H1 (cell line): Measurements from ENCODE around the gene PLA2G4E. TPM values are rescaled to one million over a fixed set of nuclear protein-coding genes. Genes with fewer than 3 reads are reported as not detected.

Source experiments
- CTCF ChIA-PET: fragments of 300-600 bp; sonication (Branson Sonifier 250); formaldehyde crosslinking; loops from one replicate; lab custom pipeline; 2021; ENCODE audit not compliant: partially characterized antibody; lab: Charles Lee
- POLR2A ChIA-PET: fragments of 300-600 bp; sonication (Branson Sonifier 250); formaldehyde crosslinking; loops from one replicate; lab custom pipeline; 2021; ENCODE audit warnings: inconsistent platforms; ENCODE audit not compliant: partially characterized antibody; lab: Charles Lee
- DNase-seq, 2 experiments: peaks; one replicate each; pipeline versions ENCODE4 v3.0.0 to v3.0.0-alpha.2; 2010 to 2022; ENCODE audit warnings: low spot score in 2 of 2, low read depth in 1 of 2, mixed read lengths in 1 of 2
- FAIRE-seq: peaks from 2 replicates; lab custom pipeline; 2011; peaks lifted over from hg19 to GRCh38; lab: Jason Lieb, UNC
- H2AFZ ChIP-seq: 2 replicates; pipeline ENCODE4 v1.8.1; 2012; ENCODE audit warnings: low read length, inconsistent platforms
- H2AK5ac ChIP-seq: 2 replicates; pipeline ENCODE4 v1.6.1; 2013; ENCODE audit warnings: low read depth, low read length
- H2BK120ac ChIP-seq: replicated peaks from 2 replicates; pipeline ENCODE3; 2013; ENCODE audit warnings: low read depth, low read length, inconsistent platforms
- H2BK12ac ChIP-seq: 2 replicates; pipeline ENCODE4 v1.6.1; 2013; ENCODE audit warnings: low read depth, low read length
- H2BK15ac ChIP-seq: 2 replicates; pipeline ENCODE4 v1.6.1; 2013; ENCODE audit warnings: low read length
- H2BK20ac ChIP-seq: 2 replicates; pipeline ENCODE4 v1.6.1; 2013; ENCODE audit warnings: low read length
- H2BK5ac ChIP-seq: 2 replicates; pipeline ENCODE4 v1.6.1; 2013; ENCODE audit warnings: low read depth, low read length
- H3K14ac ChIP-seq: 2 replicates; pipeline ENCODE4 v1.6.1; 2013; ENCODE audit warnings: inconsistent platforms; ENCODE audit not compliant: insufficient read length
- H3K18ac ChIP-seq: 2 replicates; pipeline ENCODE4 v1.6.1; 2013; ENCODE audit warnings: low read length; ENCODE audit errors: extremely low read depth
- H3K23ac ChIP-seq: 2 replicates; pipeline ENCODE4 v1.6.1; 2013; ENCODE audit warnings: inconsistent platforms; ENCODE audit not compliant: insufficient read length
- H3K23me2 ChIP-seq: 2 replicates; pipeline ENCODE4 v1.6.1; 2013; ENCODE audit warnings: low read depth, low read length
- H3K27ac ChIP-seq: 2 replicates; pipeline ENCODE4 v1.6.1; 2011; ENCODE audit warnings: low read depth, low read length, inconsistent platforms
- H3K27me3 ChIP-seq, 4 experiments: replicated peaks in 1 of 4; 1 replicate in 1 of 4; 2 replicates in 3 of 4; pipeline versions ENCODE4 v1.6.1 to v1.8.1; 2011 to 2013; ENCODE audit warnings: low read length in 3 of 4, mild to moderate bottlenecking in 3 of 4, inconsistent platforms in 2 of 4, mixed read lengths in 2 of 4, moderate library complexity in 1 of 4; ENCODE audit not compliant: control insufficient read depth in 3 of 4, insufficient read depth in 3 of 4; ENCODE audit errors: extremely low read depth in 1 of 4
- H3K36me3 ChIP-seq, 4 experiments: 2 replicates each; pipeline versions ENCODE4 v1.6.1 to v1.8.1; 2011 to 2013; ENCODE audit warnings: mild to moderate bottlenecking in 4 of 4, low read length in 3 of 4, moderate library complexity in 2 of 4, control low read depth in 1 of 4, inconsistent platforms in 1 of 4; ENCODE audit not compliant: insufficient read depth in 4 of 4, control insufficient read depth in 2 of 4
- H3K4ac ChIP-seq: replicated peaks from 2 replicates; pipeline ENCODE3; 2013; ENCODE audit warnings: low read length, low read depth, mixed read lengths, inconsistent platforms; ENCODE audit not compliant: insufficient read length
- H3K4me1 ChIP-seq, 4 experiments: replicated peaks in 1 of 4; 1 replicate in 1 of 4; 2 replicates in 3 of 4; pipeline versions ENCODE4 v1.6.1 to v1.8.1; 2011 to 2013; ENCODE audit warnings: low read length in 3 of 4, inconsistent platforms in 2 of 4, mixed read lengths in 1 of 4; ENCODE audit not compliant: insufficient read depth in 4 of 4, control insufficient read depth in 3 of 4
- H3K4me2 ChIP-seq, 2 experiments: 2 replicates each; pipeline versions ENCODE4 v1.6.1 to v1.8.1; 2011 to 2013; ENCODE audit warnings: low read depth in 2 of 2, low read length in 2 of 2, control low read depth in 1 of 2, inconsistent platforms in 1 of 2, mild to moderate bottlenecking in 1 of 2; ENCODE audit not compliant: insufficient read depth in 1 of 2
- H3K4me3 ChIP-seq, 4 experiments: fragments of 200-600, 300-600 bp in 1 of 4; sonication (generic), shearing (Covaris generic), sonication (Bioruptor Twin) in 1 of 4; 2 replicates each; pipeline versions ENCODE4 v1.5.1 to v1.8.1; 2011 to 2016; ENCODE audit warnings: low read length in 4 of 4, low read depth in 3 of 4, control low read depth in 2 of 4, inconsistent platforms in 2 of 4, mild to moderate bottlenecking in 2 of 4, mixed read lengths in 1 of 4, moderate library complexity in 1 of 4; ENCODE audit not compliant: insufficient read depth in 2 of 4; ENCODE audit errors: extremely low read depth in 1 of 4
- H3K56ac ChIP-seq: replicated peaks from 2 replicates; pipeline ENCODE3; 2013; ENCODE audit warnings: low read depth, mild to moderate bottlenecking, mixed read lengths, low read length, inconsistent platforms; ENCODE audit not compliant: insufficient read length
- H3K79me1 ChIP-seq: 2 replicates; pipeline ENCODE4 v1.6.1; 2013; ENCODE audit warnings: low read depth, low read length, control low read depth
- H3K79me2 ChIP-seq, 2 experiments: 2 replicates each; pipeline versions ENCODE4 v1.6.1 to v1.8.1; 2012 to 2013; ENCODE audit warnings: low read length in 2 of 2, mild to moderate bottlenecking in 2 of 2, inconsistent platforms in 1 of 2; ENCODE audit not compliant: insufficient read depth in 2 of 2, control insufficient read depth in 1 of 2
- H3K9ac ChIP-seq, 4 experiments: replicated peaks in 1 of 4; 1 replicate in 1 of 4; 2 replicates in 3 of 4; pipeline versions ENCODE4 v1.6.1 to v1.8.1; 2011 to 2013; ENCODE audit warnings: low read depth in 3 of 4, low read length in 3 of 4, control low read depth in 2 of 4, mild to moderate bottlenecking in 2 of 4, moderate library complexity in 2 of 4, inconsistent platforms in 1 of 4; ENCODE audit errors: extremely low read depth in 1 of 4
- H3K9me3 ChIP-seq, 2 experiments: 2 replicates each; pipeline versions ENCODE4 v1.6.1 to v1.8.1; 2012 to 2013; ENCODE audit warnings: mild to moderate bottlenecking in 2 of 2, moderate library complexity in 2 of 2, control low read depth in 1 of 2, inconsistent platforms in 1 of 2, low read depth in 1 of 2, low read length in 1 of 2, mixed read lengths in 1 of 2; ENCODE audit not compliant: insufficient read depth in 2 of 2
- H4K20me1 ChIP-seq, 2 experiments: replicated peaks in 1 of 2; 2 replicates each; pipeline versions ENCODE3 to v1.8.1; 2011 to 2013; ENCODE audit warnings: inconsistent platforms in 2 of 2, low read length in 2 of 2, mild to moderate bottlenecking in 1 of 2; ENCODE audit not compliant: insufficient read depth in 2 of 2, control insufficient read depth in 1 of 2
- H4K5ac ChIP-seq: 2 replicates; pipeline ENCODE4 v1.6.1; 2013; ENCODE audit warnings: low read length, low read depth, mixed read lengths, inconsistent platforms; ENCODE audit not compliant: insufficient read length
- H4K8ac ChIP-seq: 2 replicates; pipeline ENCODE4 v1.8.0; 2013; ENCODE audit warnings: mild to moderate bottlenecking, moderate library complexity, low read length, inconsistent platforms; ENCODE audit not compliant: insufficient read depth; ENCODE audit errors: extremely low read depth
- H4K91ac ChIP-seq: replicated peaks from 2 replicates; pipeline ENCODE3; 2013; ENCODE audit warnings: low read length, mixed read lengths, inconsistent platforms; ENCODE audit not compliant: insufficient read length
- ATF2 ChIP-seq: IDR thresholded peaks from 2 replicates; pipeline ENCODE4 v1.6.1; 2012; ENCODE audit warnings: low read length, inconsistent platforms
- CTBP2 ChIP-seq: IDR thresholded peaks from 2 replicates; pipeline ENCODE4 v1.7.0; 2011; ENCODE audit warnings: borderline replicate concordance, mild to moderate bottlenecking, moderate library complexity, mixed read lengths, low read length; ENCODE audit not compliant: insufficient read depth, insufficient read length
- CTCF ChIP-seq, 3 experiments: IDR thresholded peaks; 1 replicate in 2 of 3; 2 replicates in 1 of 3; pipeline versions ENCODE4 v1.5.1 to v1.6.1; 2011; ENCODE audit warnings: low read length in 3 of 3, mild to moderate bottlenecking in 3 of 3, inconsistent platforms in 2 of 3, low read depth in 1 of 3, moderate library complexity in 1 of 3; ENCODE audit not compliant: insufficient read depth in 1 of 3; ENCODE audit errors: control extremely low read depth in 1 of 3
- RFX5 ChIP-seq: IDR thresholded peaks from 2 replicates; pipeline ENCODE4 v1.6.1; 2011; ENCODE audit warnings: low read depth, low read length, improper control_type of control experiment, borderline replicate concordance
- RXRA ChIP-seq: IDR thresholded peaks from 2 replicates; pipeline ENCODE4 v1.6.1; 2011; ENCODE audit warnings: low read depth, mild to moderate bottlenecking, low read length, moderate library complexity; ENCODE audit not compliant: insufficient read depth
- SIN3A ChIP-seq, 2 experiments: IDR thresholded peaks in 1 of 2; conservative IDR thresholded peaks in 1 of 2; 2 replicates each; pipeline ENCODE4 v1.6.1; 2011 to 2012; ENCODE audit warnings: low read length in 2 of 2, improper control_type of control experiment in 1 of 2, low read depth in 1 of 2, mild to moderate bottlenecking in 1 of 2
- SIX5 ChIP-seq: IDR thresholded peaks from 2 replicates; pipeline ENCODE4 v1.6.1; 2011; ENCODE audit warnings: mild to moderate bottlenecking, low read depth, low read length
- SP1 ChIP-seq: IDR thresholded peaks from 2 replicates; pipeline ENCODE4 v1.6.1; 2011; ENCODE audit warnings: low read depth, low read length
- SP4 ChIP-seq: IDR thresholded peaks from 2 replicates; pipeline ENCODE4 v1.6.1; 2012; ENCODE audit warnings: low read length, inconsistent platforms
- WGBS, 2 experiments: shearing (Covaris generic) in 1 of 2; methylation state at CpG; one replicate each; pipeline versions ENCODE4 v1.1.6 to v1.1.7; 2013 to 2015; ENCODE audit warnings: low lambda C conversion rate in 2 of 2, mixed read lengths in 2 of 2, inconsistent platforms in 1 of 2, low coverage in 1 of 2, missing lambda C conversion rate in 1 of 2; ENCODE audit not compliant: insufficient replicate concordance in 2 of 2, insufficient coverage in 1 of 2, insufficient read length in 1 of 2; ENCODE audit errors: extremely low coverage in 1 of 2, missing lambda C conversion rate in 1 of 2; 5-methylcytosine and 5-hydroxymethylcytosine counted together
- polyA plus RNA-seq, 7 experiments: library from polyadenylated mRNA; depleted of rRNA in 3 of 7; stranded (reverse) in 5 of 7; unstranded in 2 of 7; fragments of >200 nt in 5 of 7; fragments of 200-250 nt in 2 of 7; gene quantifications; 1 replicate in 5 of 7; 2 replicates in 1 of 7; 4 replicates in 1 of 7; pipeline versions ENCODE4 v1.2.1 to v1.2.3, GENCODE V29; 2011 to 2013; ENCODE audit warnings: missing spikeins in 2 of 7, mixed read lengths in 2 of 7
- total RNA-seq: library from RNA; stranded (reverse); fragmentation: NEBNext Ultra II Directional; extraction: Animal tissue kit (Norgen Biotek cat#: 25700); gene quantifications from 2 replicates; pipeline ENCODE4 v1.2.1, GENCODE V29; 2021

The PLA2G4E gene
- total and polyA plus RNA-seq, 2 of the 8 experiments (the other 6 are each of a cell fraction or from before 2014, with no cell fraction given) = 0.03 TPM; not detected in 1

GRCh38 chr15:42037656-42038055, 16.8 kb upstream of the PLA2G4E start:
- no peaks in the 10 kb centered on the region for H3K79me1 ChIP-seq
- no peak overlapping the region for H3K4me2 ChIP-seq
- no peaks in the 10 kb centered on the region; a peak in 1 of 7 replicates for H3K27me3 ChIP-seq
- H3K23me2 ChIP-seq = peaks cover 3% of the 10 kb centered on the region; the same call in 1 of the 2 replicates
- DNase-seq = no peak
- no peak overlapping the region for H2BK5ac ChIP-seq
- H3K36me3 ChIP-seq = no peaks in the 10 kb centered on the region
- no peak overlapping the region for H3K4me3 ChIP-seq
- H2BK120ac ChIP-seq = no peak overlapping the region
- no peak overlapping the region for H2BK20ac ChIP-seq
- no peak overlapping the region for H3K18ac ChIP-seq
- no peak overlapping the region for H3K56ac ChIP-seq
- H4K91ac ChIP-seq = no peak overlapping the region
- no peak overlapping the region for H3K14ac ChIP-seq
- H2AFZ ChIP-seq = no peak overlapping the region
- no peaks in the 10 kb centered on the region for H4K20me1 ChIP-seq
- ChIA-PET POLR2A (no interaction called here), CTCF (interaction anchor here (0.6 to 3.2 kb wide), 8 partner anchors 8 to 116 kb away, joined by 3 to 18 read pairs (median 4); no protein-coding TSS in a partner anchor)
- peaks cover 2 to 4% (median 3%) of the 10 kb centered on the region in 4 experiments; a peak in 5 of 7 replicates for H3K4me1 ChIP-seq
- H2BK15ac ChIP-seq = no peak overlapping the region
- no peaks in the 10 kb centered on the region for H3K79me2 ChIP-seq
- WGBS, 2 experiments = 93% methylated on average over 8 of the region's 8 CpGs; no CpG with 5 or more reads in 1 of the 2 experiments
- no peak overlapping the region for H3K9ac ChIP-seq
- no peak overlapping the region for H2BK12ac ChIP-seq
- H4K8ac ChIP-seq = no peak overlapping the region
- H4K5ac ChIP-seq = no peak overlapping the region
- FAIRE-seq = no peak
- H3K9me3 ChIP-seq = peaks cover 0 to 3% of the 10 kb centered on the region in 2 experiments; a peak in 1 of 4 replicates
- H3K27ac ChIP-seq = no peak overlapping the region
- no peak overlapping the region for H2AK5ac ChIP-seq
- no peak overlapping the region for H3K4ac ChIP-seq
- no peak overlapping the region for H3K23ac ChIP-seq
- TF ChIP-seq SP1 (no peak), RXRA (no peak), SIN3A (conservative IDR thresholded peaks at IDR 0.05 in 1 of 2, IDR thresholded peaks at IDR 0.05 in 1 of 2; ENCODE audit: low read depth in 1 of 2, low read length in 2 of 2) (no peak), SIX5 (no peak), RFX5 (no peak), ATF2 (no peak), CTBP2 (no peak), SP4 (no peak), CTCF (IDR thresholded peaks at IDR 0.05; ENCODE audit: control extremely low read depth in 1 of 3, insufficient read depth in 1 of 3, low read depth in 1 of 3, low read length in 3 of 3) (no peak)
